Pulmonary artery endothelial cell (primary cell): Measurements from ENCODE around the gene MECR. TPM values are rescaled to one million over a fixed set of nuclear protein-coding genes. Genes with fewer than 3 reads are reported as not detected.
A peak's percentile ranks its signal among the peaks of the same experiment; 100 is the strongest.

Source experiments
- DNase-seq: peaks from one replicate; pipeline ENCODE4 v3.0.0-alpha.2; 2011; ENCODE audit warnings: low read depth, low spot score
- total RNA-seq: library from RNA; depleted of rRNA; stranded (reverse); fragments of >200 nt; gene quantifications from 2 replicates; pipeline ENCODE4 v1.2.3, GENCODE V29; 2014

The MECR gene
- total RNA-seq, 1 donor from 2014 or later, result 28.1 TPM

DNA sequence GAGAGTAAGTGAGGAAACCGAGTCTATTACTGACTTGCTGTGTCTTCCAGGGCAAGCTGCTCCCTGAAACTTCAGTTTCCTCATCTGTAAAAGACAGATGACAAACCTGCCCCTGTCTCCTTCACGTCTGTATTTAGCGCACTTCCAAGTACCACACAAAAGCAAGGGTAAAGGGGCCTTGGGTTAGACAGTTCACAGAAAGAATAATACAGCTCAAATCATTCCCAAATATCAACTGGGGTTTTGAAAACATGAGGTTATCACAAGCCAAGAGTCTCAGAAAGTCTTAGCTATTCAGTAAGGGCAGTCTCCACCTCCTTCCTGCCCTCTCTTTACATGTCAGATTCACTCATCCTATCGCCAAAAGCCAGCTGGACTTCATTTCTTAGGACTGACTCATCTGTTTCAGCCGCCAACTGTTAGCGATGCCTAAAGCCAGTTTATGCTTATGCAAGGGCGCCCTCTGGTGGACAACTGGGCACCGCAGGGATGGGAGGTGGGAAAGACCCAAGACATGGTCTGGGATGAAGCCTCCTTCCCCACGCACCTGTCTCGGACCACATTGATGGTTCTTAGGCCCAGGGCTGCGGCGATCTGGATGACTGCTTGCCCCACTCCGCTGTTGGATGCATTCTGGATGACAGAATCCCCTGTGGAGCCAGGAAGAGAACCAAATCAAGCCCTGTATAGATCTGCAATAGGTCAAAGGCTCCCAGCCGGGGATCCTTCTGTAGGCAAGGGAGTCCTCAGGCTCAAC, 28.0 kb downstream of the MECR start:
- DNase-seq, result peak; percentile 96

- no peak for DNase-seq
These were observed 28.7 kb downstream of the MECR start for GRCh38 chr1:29202053-29202452.

- DNase-seq, result no peak
These were observed 29.1 kb downstream of the MECR start for GRCh38 chr1:29201595-29202051.

DNA sequence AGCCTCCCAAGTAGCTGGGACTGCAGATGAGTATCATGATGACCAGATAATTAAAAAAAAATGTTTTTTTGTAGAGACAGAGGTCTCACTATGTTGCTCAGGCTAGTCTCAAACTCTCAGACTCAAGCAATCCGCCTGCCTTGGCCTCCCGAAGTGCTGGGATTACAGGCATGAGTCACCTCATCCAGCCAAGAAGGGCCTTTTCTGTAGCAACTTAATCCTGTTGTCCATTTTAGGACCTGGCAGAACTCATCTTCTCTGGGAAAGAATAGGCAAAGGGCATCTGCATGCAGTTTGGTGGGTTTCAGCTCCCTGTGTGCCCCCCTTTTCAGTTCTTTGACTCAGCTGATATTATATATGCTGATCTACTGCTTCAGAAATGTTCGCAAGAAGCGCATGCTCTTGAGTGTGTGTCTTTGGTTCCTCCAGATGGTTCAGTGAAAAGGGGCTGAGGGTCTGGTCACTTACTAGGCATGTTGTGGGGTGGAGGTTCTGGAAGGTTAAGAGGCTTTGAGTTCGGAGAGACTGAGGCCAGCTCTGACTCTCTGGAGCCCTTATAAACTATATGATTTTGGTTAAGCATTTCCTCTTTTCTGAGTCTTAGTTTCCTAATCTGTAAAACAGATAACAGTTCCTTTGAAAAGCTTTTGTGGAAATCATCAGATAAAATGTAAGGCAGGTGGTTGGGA, 29.7 kb downstream of the MECR start:
- DNase-seq, result no peak

- DNase-seq, result no peak
These were observed 32.7 kb downstream of the MECR start for GRCh38 chr1:29197993-29198392.

DNA sequence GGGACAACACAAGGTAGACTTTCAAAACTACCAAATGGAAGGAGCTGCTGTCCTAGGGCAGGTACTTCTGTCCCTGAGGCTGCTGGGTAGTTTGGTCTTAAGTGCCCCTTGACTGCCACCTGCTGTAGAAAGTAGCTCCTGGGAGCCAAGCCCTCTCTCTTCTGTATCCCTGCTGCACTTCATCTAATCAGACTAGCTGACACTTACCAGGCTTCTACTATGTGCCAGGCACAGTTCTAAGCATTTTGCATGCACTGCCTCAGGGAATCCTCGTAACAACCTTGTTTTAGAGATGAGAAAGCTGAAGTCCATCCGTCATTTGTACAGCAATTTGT, 33.2 kb downstream of the MECR start:
- DNase-seq, result no peak

- DNase-seq, result no peak
These were observed 33.7 kb downstream of the MECR start for GRCh38 chr1:29196863-29197589.

- DNase-seq, result no peak
These were observed 34.8 kb downstream of the MECR start for GRCh38 chr1:29195881-29196291.

- DNase-seq, result no peak
These were observed 36.8 kb downstream of the MECR start for GRCh38 chr1:29193879-29194455.

GRCh38 chr1:29190718-29191117, 40.0 kb downstream of the MECR start:
- no peak for DNase-seq

- no peak for DNase-seq
These were observed 44.0 kb downstream of the MECR start for GRCh38 chr1:29186707-29187106.

DNA sequence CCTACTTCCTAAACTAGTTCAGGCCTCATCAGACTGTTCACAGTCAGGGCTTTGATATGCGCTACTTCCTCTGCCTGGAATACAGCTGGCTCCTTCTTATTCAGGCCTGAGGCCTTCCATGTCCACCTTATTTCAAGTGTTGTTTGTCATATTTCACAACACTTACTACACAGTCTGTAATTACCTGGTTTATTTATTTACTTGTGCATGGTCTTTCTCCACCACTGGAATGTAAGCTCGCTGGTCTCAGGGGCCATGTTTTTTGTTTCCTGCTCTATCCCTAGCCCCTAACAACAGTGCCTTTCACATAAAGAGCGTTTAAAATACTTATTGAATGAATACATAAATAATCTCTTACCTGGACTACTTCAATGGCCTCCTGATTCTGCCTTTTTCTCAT, 44.5 kb downstream of the MECR start:
- no peak for DNase-seq

DNA sequence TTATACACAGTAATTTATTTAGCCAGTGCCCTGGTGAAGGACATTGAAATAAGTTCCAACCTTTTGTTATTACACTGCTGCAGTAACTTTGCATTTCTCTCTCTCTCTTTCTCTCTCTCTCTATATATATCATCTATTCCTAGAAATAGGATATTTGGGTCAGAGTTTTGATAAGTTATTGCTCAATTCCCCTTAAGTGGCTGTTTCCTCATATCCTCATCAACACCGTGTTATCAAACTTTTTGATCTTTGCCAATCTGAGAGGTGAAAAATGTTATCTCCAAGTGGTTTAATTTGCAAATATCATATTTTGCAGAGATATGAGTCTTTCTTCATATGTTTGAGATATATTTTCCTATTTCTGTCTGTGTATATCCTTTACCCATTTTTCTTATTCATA, 47.4 kb downstream of the MECR start:
- DNase-seq, result no peak

DNA sequence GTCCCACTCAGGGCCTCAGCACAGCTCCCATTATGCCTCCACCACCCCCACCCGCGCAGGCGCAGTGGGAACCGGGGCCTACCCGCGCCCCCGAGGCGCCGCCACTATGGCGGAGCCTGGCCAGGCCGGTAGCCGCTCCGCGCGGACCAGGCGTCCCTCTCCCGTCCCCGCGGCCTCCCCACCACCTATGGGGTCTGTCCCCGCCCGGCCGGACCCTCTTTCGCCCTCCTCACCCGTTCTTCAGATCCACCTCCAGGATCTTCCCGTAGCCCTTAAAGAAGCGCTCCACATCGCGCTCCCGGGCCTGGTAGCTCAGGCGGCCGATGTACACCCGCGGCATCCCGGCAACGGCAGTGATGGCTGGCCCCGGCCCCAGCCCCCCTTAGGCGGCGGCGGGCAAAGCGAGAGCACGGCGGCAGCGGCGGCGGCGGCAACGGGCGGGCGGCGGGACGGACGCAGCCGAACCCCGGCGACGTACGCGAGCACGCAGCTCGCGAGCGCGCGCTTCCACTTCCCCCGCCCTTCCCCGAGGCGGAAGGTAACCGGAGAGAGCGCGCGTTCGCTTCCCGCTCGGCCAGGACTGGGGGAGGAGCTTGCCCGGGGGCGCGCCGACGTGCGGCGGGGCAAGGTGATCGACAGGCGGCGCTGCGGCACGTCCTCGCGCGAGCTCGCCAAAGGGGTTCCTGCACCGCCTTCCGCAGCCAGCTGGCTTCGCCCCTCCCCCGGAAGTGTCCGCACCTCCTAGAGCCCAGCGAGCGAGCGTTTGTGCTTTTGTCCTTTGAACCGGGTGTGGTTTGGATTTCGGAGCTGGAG, 49.1 kb downstream of the MECR start, which contains the start of gene SRSF4:
Gene SRSF4, minus strand, starts transcription at position 488 of the 813 bp plus-strand sequence. Its CDS starts 148 bp downstream, at position 340.
- peak; percentile 95 for DNase-seq

- DNase-seq, result no peak
These were observed 50.0 kb downstream of the MECR start for GRCh38 chr1:29180497-29181412.

GRCh38 chr1:29179641-29180184, 51.0 kb downstream of the MECR start:
- DNase-seq, result no peak

DNA sequence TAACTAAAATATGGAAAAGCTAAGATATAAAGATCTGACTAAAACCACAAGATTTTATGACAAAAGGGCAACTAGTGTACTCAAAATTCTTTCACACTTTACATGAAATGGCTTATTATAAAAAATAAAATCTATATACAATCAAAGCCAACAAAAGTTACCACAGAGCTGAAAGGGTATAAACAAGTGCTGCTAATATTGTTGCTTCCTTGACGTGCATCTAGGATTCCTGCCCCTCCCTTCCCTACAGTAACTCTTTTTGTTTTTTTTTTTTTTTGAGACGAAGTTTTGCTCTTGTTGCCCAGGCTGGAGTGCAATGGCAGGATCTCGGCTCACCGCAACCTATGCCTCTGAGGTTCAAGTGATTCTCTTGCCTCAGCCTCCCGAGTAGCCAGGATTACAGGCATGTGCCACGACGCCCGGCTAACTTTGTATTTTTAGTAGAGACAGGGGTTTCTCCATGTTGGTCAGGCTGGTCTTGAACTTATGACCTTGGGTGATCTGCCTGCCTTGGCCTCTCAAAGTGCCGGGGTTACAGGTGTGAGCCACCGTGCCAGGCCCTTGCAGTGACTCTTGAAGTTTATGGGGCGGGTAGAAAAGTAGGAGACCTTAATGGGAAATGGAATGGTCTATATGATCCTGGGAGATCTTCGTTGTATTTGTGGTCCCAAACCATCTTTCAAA, 53.6 kb downstream of the MECR start:
- no peak for DNase-seq

DNA sequence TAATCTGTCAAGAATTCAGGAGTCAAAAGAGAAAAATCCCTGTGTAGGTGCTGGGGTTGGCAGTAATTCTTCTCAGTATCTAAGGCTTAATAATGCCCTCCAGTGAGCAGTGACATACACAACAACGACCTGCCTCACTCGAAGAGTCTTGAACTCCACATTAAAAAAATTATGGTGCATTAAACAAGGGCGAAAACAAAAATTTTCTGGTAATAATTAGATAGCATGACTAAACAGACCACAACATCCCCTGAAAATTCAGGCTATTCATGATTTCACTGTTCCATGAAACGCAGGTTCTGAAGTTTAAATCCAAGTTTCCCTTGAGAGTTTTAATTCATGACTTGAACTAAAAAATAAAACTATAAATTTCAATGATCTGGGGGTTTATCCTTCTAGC, 54.2 kb downstream of the MECR start:
- DNase-seq, result no peak

DNA sequence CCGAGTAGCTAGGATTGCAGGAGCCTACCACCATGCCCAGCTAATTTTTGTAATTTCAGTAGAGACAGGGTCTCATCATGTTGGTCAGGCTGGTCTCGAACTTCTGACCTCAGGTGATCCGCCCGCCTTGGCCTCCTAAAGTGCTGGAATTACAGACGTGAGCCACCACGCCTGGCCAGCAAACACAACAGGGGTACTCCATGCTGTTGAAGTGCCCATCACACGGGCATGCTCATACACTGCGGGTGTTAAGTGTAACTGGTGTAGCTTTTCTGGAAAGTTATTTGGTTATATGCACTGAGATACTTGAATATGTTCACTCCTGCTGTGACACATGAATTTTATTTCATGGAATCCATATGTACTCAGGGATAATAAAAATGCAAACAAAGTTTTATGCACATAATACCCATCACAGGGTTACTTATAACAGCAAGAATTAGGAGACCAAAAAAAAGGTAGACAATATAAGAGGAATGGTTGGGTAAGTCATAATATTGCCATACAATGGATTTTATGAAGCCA, 58.3 kb downstream of the MECR start:
- no peak for DNase-seq
